HFF-Myc (cell line): ENCODE measurements around the gene UBR7.

Experiments used
- DNase-seq: peaks from one replicate; pipeline ENCODE4 v3.0.0-alpha.2; 2011; ENCODE audit warnings: low read depth; ENCODE audit errors: extremely low read depth
- H3K4me3 ChIP-seq: replicated peaks from 2 replicates; pipeline ENCODE4 v1.5.1; 2011; ENCODE audit warnings: low read depth, mild to moderate bottlenecking, control low read depth, low read length
- CTCF ChIP-seq: IDR thresholded peaks from 2 replicates; pipeline ENCODE4 v1.5.1; 2012; ENCODE audit warnings: mild to moderate bottlenecking, low read depth, low read length, control low read depth; ENCODE audit errors: missing control alignments

The UBR7 gene

GRCh38 chr14:93267149-93267711 lies 60.2 kb downstream of the UBR7 start:
- no peak overlapping the region for H3K4me3 ChIP-seq
- no peak for DNase-seq
- TF ChIP-seq CTCF: no peak

- no peak for DNase-seq
- no peak for TF ChIP-seq CTCF
- H3K4me3 ChIP-seq: no peak overlapping the region
Observed at GRCh38 chr14:93268406-93268805, 61.4 kb downstream of the UBR7 start.

- H3K4me3 ChIP-seq: no peak overlapping the region
- no peak for TF ChIP-seq CTCF
- no peak for DNase-seq
Observed at GRCh38 chr14:93269341-93270068, 62.4 kb downstream of the UBR7 start.

- no peak overlapping the region for H3K4me3 ChIP-seq
- DNase-seq: no peak
- TF ChIP-seq CTCF: no peak
Observed at GRCh38 chr14:93271111-93271510, 64.1 kb downstream of the UBR7 start.

GRCh38 chr14:93274055-93274806 lies 67.2 kb downstream of the UBR7 start:
- DNase-seq: no peak
- TF ChIP-seq CTCF: no peak
- H3K4me3 ChIP-seq: no peak overlapping the region

- no peak for TF ChIP-seq CTCF
- no peak for DNase-seq
- H3K4me3 ChIP-seq: no peak overlapping the region
Observed at GRCh38 chr14:93276031-93276716, 69.1 kb downstream of the UBR7 start.
